ENCODE measurements around the gene VPS39.

GRCh38 chr15:42150219-42150970 is 57.7 kb downstream of the VPS39 start:
- TF ChIP-seq CTCF (IDR thresholded peaks at IDR 0.05) (no peak), EZH2 (IDR thresholded peaks at IDR 0.05) (no peak), EZH2phosphoT487 (IDR thresholded peaks at IDR 0.05) (no peak)
